GM12891 (cell line): ENCODE measurements around the gene HCN4.

ENCODE experiments used
- POLR2A ChIP-seq: IDR thresholded peaks from 2 replicates; pipeline ENCODE4 v1.6.1; 2011; ENCODE audit warnings: low read depth, low read length, control low read depth
- POLR2AphosphoS5 ChIP-seq: IDR thresholded peaks from 2 replicates; pipeline ENCODE4 v1.6.1; 2011; ENCODE audit warnings: low read depth, low read length, control low read depth
- POU2F2 ChIP-seq: IDR thresholded peaks from 2 replicates; pipeline ENCODE4 v1.6.1; 2011; ENCODE audit warnings: low read depth, mild to moderate bottlenecking, control low read depth, low read length, moderate library complexity

DNA sequence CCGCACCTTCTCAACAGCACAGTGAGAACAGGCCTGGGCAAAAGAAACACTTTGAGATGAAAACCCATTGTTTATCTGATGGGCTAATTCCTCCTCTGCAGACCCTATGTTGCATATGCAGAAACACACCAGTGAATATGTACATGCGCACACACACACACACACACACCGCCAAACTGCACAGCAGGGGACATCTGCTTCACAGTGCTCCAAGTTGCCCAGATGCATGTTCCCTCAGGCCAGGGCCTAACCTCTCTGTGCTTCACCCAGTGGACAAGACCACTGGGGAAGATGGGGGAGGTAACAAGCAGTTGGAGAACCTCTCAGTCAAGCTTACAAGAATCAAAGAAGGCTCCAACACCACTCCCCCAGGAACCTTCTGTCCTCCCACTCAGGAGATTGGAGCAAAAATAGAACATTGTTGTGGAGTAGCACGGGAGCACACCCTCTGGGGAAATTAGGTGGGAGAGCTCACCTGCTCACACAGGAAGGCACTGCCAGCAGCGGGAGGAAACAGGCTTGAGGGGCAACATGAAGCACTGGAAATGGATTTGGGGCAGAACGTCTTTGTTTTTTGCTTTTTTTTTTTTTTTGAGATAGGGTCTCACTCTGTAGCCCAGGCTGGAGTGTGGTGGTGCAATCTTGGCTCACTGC lies 13.0 kb downstream of the HCN4 start:
- no peak for TF ChIP-seq POLR2A
- TF ChIP-seq POU2F2 = no peak
- no peak for TF ChIP-seq POLR2AphosphoS5
